ENCODE results near the gene NUTM1. TPM values are rescaled to one million over a fixed set of nuclear protein-coding genes. Genes with fewer than 3 reads are reported as not detected.

The NUTM1 gene
- not detected for polyA plus RNA-seq

GRCh38 chr15:34342737-34343575 is at the start of gene NUTM1, which contains the start of gene NOP10:
TSS of gene NUTM1 (plus strand) at chr15:34343315. CDS start at chr15:34343697, 382 bp downstream.
TSS of gene NOP10 (minus strand) at chr15:34343136. CDS start at chr15:34343073, 63 bp downstream.
- Mint-ChIP-seq H3K27ac (peak within 1 kb of the TSS in 5 of 6 donors; percentile 74 to 89 (median 82)), H3K36me3 (peaks cover 6 to 10% (median 10%) of the 10 kb centered on the region in 3 donors), H3K4me3 (peak within 1 kb of the TSS in 2 of 5 donors; percentile 85 to 90), H3K9me3 (no peaks in the 10 kb centered on the region), H3K27me3 (ENCODE audit: low read depth in 3 of 3) (peaks cover 1 to 4% (median 4%) of the 10 kb centered on the region in 3 donors), H3K4me1 (peaks cover 18 to 22% of the 10 kb centered on the region in 2 donors)
- DNase-seq, result peak; percentile 91 to 92 (median 92)

- H3K4me1 Mint-ChIP-seq, result peaks cover 5 to 33% of the 10 kb centered on the region in 2 donors
- H3K27ac Mint-ChIP-seq, result no peak overlapping the region
- peaks cover 0 to 2% (median 0%) of the 10 kb centered on the region in 3 donors for H3K27me3 Mint-ChIP-seq (ENCODE audit: low read depth in 3 of 3)
Observed at GRCh38 chr15:34297059-34297458, 46.1 kb upstream of the NUTM1 start.

GRCh38 chr15:34301058-34301457 is 42.1 kb upstream of the NUTM1 start:
- Mint-ChIP-seq H3K27me3 (ENCODE audit: low read depth in 3 of 3) (peaks cover 0 to 2% (median 0%) of the 10 kb centered on the region in 3 donors), H3K36me3 (peaks cover 0 to 10% (median 0%) of the 10 kb centered on the region in 3 donors), H3K9me3 (no peaks in the 10 kb centered on the region), H3K4me3 (no peak overlapping the region), H3K27ac (no peak overlapping the region), H3K4me1 (peaks cover 7 to 55% of the 10 kb centered on the region in 2 donors)
- no peak for DNase-seq

More at GRCh38 chr15:34297059-34297458, 46.1 kb upstream of the NUTM1 start:
- no peak overlapping the region for H3K4me3 Mint-ChIP-seq
- DNase-seq, result no peak
- H3K36me3 Mint-ChIP-seq, result peaks cover 0 to 10% (median under 1%) of the 10 kb centered on the region in 3 donors
- no peaks in the 10 kb centered on the region for H3K9me3 Mint-ChIP-seq

GRCh38 chr15:34304613-34305012 is 38.5 kb upstream of the NUTM1 start:
- H3K4me1 Mint-ChIP-seq, result peaks cover 5 to 27% of the 10 kb centered on the region in 2 donors

GRCh38 chr15:34311563-34311962 is 31.6 kb upstream of the NUTM1 start:
- no peaks in the 10 kb centered on the region for H3K9me3 Mint-ChIP-seq
- no peak overlapping the region for H3K4me3 Mint-ChIP-seq
- H3K4me1 Mint-ChIP-seq, result peaks cover 9 to 42% of the 10 kb centered on the region in 2 donors
- peak overlapping the region in 1 of 6 donors; percentile 6 for H3K27ac Mint-ChIP-seq
- no peaks in the 10 kb centered on the region for H3K27me3 Mint-ChIP-seq (ENCODE audit: low read depth in 3 of 3)
- peaks cover 7 to 10% (median 8%) of the 10 kb centered on the region in 3 donors for H3K36me3 Mint-ChIP-seq
- DNase-seq, result no peak

More at GRCh38 chr15:34304613-34305012, 38.5 kb upstream of the NUTM1 start:
- H3K36me3 Mint-ChIP-seq, result peaks cover 0 to 4% (median 0%) of the 10 kb centered on the region in 3 donors
- H3K9me3 Mint-ChIP-seq, result no peaks in the 10 kb centered on the region
- H3K27me3 Mint-ChIP-seq (ENCODE audit: low read depth in 3 of 3), result peaks cover 0 to 2% (median 0%) of the 10 kb centered on the region in 3 donors
- H3K27ac Mint-ChIP-seq, result peak overlapping the region in 2 of 6 donors; percentile 1 to 5
- H3K4me3 Mint-ChIP-seq, result no peak overlapping the region
- no peak for DNase-seq

- no peaks in the 10 kb centered on the region for H3K9me3 Mint-ChIP-seq
- no peaks in the 10 kb centered on the region for H3K27me3 Mint-ChIP-seq (ENCODE audit: low read depth in 3 of 3)
- no peak for DNase-seq
- peak overlapping the region in 1 of 5 donors; percentile 6 for H3K4me3 Mint-ChIP-seq
- peaks cover 7 to 10% (median 8%) of the 10 kb centered on the region in 3 donors for H3K36me3 Mint-ChIP-seq
- H3K4me1 Mint-ChIP-seq, result peaks cover 29 to 64% of the 10 kb centered on the region in 2 donors
- no peak overlapping the region for H3K27ac Mint-ChIP-seq
Observed at GRCh38 chr15:34314491-34315490, 28.3 kb upstream of the NUTM1 start.

GRCh38 chr15:34318277-34319079 is 24.6 kb upstream of the NUTM1 start:
- peak overlapping the region; percentile 85 to 97 (median 94) for H3K4me3 Mint-ChIP-seq
- peaks cover 5 to 11% (median 10%) of the 10 kb centered on the region in 3 donors for H3K36me3 Mint-ChIP-seq
- DNase-seq, result no peak
- H3K4me1 Mint-ChIP-seq, result peaks cover 27 to 51% of the 10 kb centered on the region in 2 donors
- peak overlapping the region; percentile 67 to 90 (median 78) for H3K27ac Mint-ChIP-seq
- no peaks in the 10 kb centered on the region for H3K9me3 Mint-ChIP-seq
- peaks cover 0 to 1% (median 0%) of the 10 kb centered on the region in 3 donors for H3K27me3 Mint-ChIP-seq (ENCODE audit: low read depth in 3 of 3)

GRCh38 chr15:34323217-34323616 is 19.9 kb upstream of the NUTM1 start:
- no peak for DNase-seq
- Mint-ChIP-seq H3K9me3 (no peaks in the 10 kb centered on the region), H3K27me3 (ENCODE audit: low read depth in 3 of 3) (peaks cover 0 to 4% (median 0%) of the 10 kb centered on the region in 3 donors), H3K36me3 (peaks cover 0 to 4% (median 0%) of the 10 kb centered on the region in 3 donors), H3K27ac (no peak overlapping the region), H3K4me3 (no peak overlapping the region), H3K4me1 (peaks cover 17 to 31% of the 10 kb centered on the region in 2 donors)

GRCh38 chr15:34324933-34325332 is 18.2 kb upstream of the NUTM1 start:
- H3K4me1 Mint-ChIP-seq, result peaks cover 15 to 38% of the 10 kb centered on the region in 2 donors
- H3K27me3 Mint-ChIP-seq (ENCODE audit: low read depth in 3 of 3), result peaks cover 0 to 4% (median 0%) of the 10 kb centered on the region in 3 donors
- peaks cover 0 to 4% (median 0%) of the 10 kb centered on the region in 3 donors for H3K36me3 Mint-ChIP-seq
- no peak for DNase-seq
- no peak overlapping the region for H3K4me3 Mint-ChIP-seq
- H3K27ac Mint-ChIP-seq, result no peak overlapping the region
- no peaks in the 10 kb centered on the region for H3K9me3 Mint-ChIP-seq

GRCh38 chr15:34325368-34325767 is 17.7 kb upstream of the NUTM1 start:
- DNase-seq, result no peak
- H3K27ac Mint-ChIP-seq, result no peak overlapping the region
- H3K9me3 Mint-ChIP-seq, result no peaks in the 10 kb centered on the region
- no peak overlapping the region for H3K4me3 Mint-ChIP-seq
- H3K4me1 Mint-ChIP-seq, result peaks cover 17 to 38% of the 10 kb centered on the region in 2 donors
- peaks cover 0 to 4% (median 0%) of the 10 kb centered on the region in 3 donors for H3K27me3 Mint-ChIP-seq (ENCODE audit: low read depth in 3 of 3)
- peaks cover 0 to 4% (median 0%) of the 10 kb centered on the region in 3 donors for H3K36me3 Mint-ChIP-seq

GRCh38 chr15:34327906-34328305 is 15.2 kb upstream of the NUTM1 start:
- Mint-ChIP-seq H3K4me3 (peak overlapping the region in 3 of 5 donors; percentile 8 to 36 (median 10)), H3K9me3 (no peaks in the 10 kb centered on the region), H3K4me1 (peaks cover 37 to 60% of the 10 kb centered on the region in 2 donors), H3K27ac (peak overlapping the region in 2 of 6 donors; percentile 40 to 55), H3K27me3 (ENCODE audit: low read depth in 3 of 3) (peaks cover 0 to 3% (median 0%) of the 10 kb centered on the region in 3 donors), H3K36me3 (no peaks in the 10 kb centered on the region)
- DNase-seq, result no peak

GRCh38 chr15:34329006-34329405 is 14.1 kb upstream of the NUTM1 start:
- no peak for DNase-seq
- no peaks in the 10 kb centered on the region for H3K9me3 Mint-ChIP-seq
- H3K4me1 Mint-ChIP-seq, result peaks cover 44 to 71% of the 10 kb centered on the region in 2 donors
- H3K27ac Mint-ChIP-seq, result peak overlapping the region in 2 of 6 donors; percentile 41 to 73
- H3K4me3 Mint-ChIP-seq, result no peak overlapping the region
- peaks cover 0 to 5% (median 0%) of the 10 kb centered on the region in 3 donors for H3K27me3 Mint-ChIP-seq (ENCODE audit: low read depth in 3 of 3)
- H3K36me3 Mint-ChIP-seq, result no peaks in the 10 kb centered on the region

Measured in immature natural killer cell (primary cell).